KG1 (cell line): ENCODE measurements around the gene A1BG.
"Not testable (repeated sequence)": the region's sequence is repeated elsewhere in the genome, so short reads cannot be mapped to it uniquely, and the experiment has no call there.

Source experiments
- DNase-seq: peaks from one replicate; lab custom pipeline; 2025; lab: John Stamatoyannopoulos, UW

A1BG gene

DNA sequence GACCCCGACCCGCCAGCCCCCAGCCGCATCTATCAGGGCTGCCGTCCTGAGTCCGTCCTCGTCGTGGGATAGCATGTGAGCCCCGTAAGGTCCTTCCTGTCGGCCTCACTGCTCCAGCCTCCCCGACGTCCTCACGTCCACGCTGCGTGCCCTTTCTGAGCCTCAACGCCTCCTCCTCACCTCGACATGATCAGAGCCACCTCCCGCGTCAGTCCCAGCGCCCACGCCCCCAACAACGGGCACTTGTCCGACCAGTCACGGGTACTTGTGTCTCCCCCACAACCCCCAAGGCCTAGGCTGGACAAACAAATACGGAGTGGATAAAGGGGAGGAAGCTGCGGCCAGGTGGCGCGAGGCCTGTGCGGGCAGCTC is 8.6 kb upstream of the A1BG start:
- DNase-seq, result peak; percentile 60

DNA sequence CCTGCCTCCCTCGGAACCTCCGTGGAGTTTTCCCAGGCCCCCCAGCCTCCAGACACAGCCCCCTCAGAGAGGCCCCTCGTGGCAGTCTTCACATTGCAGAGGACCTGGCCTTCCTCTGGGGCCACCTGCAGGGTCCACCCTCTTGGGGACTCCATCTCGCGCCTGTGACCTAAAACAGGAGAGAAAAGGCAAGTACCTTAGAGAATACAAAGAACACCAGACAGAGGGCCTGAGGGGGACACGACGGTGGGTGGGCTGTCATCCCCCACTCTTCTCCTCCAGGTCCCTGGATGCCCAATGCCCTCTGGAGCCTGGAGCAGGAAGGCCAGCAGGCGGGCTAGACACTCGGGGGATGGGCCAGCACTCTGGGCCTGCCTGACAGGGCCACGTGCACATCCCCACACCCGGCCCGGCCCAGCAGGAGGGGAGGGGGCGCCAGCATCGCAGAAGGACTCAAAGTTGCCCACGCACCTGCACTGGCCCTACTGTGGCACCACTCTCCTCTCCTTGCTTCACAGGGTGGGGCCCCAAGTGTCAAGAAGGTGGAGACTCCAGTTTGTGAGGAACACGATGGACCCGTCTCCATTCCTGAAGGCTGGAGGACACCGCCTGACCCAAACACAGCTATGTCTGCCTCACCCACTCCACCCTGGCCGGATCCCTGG is 4.3 kb upstream of the A1BG start:
- no peak for DNase-seq

GRCh38 chr19:58356766-58357480 is 3.6 kb upstream of the A1BG start:
- DNase-seq, result no peak

GRCh38 chr19:58355908-58356765 is 2.8 kb upstream of the A1BG start:
- no peak for DNase-seq

- DNase-seq, result no peak
Observed at GRCh38 chr19:58355215-58355796, 2.0 kb upstream of the A1BG start.

GRCh38 chr19:58354478-58355030 is 1.3 kb upstream of the A1BG start:
- DNase-seq, result no peak

- DNase-seq, result no peak
Observed at GRCh38 chr19:58353717-58354477, 605 bp upstream of the A1BG start.

DNA sequence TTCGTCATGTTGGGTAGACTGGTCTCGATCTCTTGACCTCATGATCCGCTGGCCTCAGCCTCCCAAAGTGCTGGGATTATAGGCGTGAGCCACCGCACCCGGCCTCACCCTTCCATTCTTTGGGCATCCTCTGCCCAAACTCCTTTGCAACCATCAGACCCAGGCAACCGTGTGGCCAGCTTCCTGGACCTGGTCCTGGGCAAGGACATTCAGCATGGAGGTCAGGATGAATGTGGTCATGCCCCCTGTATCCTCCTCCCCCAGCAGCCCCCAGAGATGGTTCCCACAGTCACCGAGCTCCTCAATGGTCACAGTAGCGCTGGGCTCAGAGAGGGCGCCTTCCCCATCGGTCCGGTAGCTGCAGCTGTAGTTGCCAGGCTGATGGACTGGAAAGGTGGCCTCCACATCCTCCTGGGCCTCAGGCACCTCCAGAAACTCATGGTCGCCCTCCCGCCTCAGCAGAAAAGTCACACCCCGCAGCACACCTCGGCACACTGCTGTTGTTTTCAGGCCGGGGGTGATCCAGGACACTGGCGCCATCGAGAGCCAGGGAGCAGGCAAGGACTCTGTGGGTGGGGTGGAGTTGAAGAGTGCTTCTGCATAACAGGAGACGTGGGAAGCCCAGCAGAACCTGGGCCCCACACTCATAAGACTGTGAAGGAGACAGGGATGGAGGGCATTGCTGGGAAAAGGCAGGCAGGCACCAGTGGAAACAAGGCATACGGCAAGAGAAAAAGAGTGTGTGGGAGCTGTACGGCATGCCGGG is 1.1 kb downstream of the A1BG start:
- DNase-seq, result no peak

DNA sequence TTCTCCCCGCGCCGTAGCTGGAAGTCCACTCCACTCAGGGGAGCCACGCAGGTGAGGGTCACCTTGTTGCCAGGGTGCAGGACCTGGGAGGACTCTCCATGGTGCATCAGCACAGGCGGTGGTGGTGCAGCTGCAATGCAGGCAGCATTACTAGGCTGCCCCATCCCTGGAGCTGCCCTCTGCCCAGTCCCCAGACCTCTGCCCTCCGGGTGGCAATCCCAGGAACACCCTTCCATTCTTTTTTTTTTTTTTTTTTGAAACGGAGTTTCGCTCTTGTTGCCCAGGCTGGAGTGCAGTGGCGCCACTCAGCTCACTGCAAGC is 1.8 kb downstream of the A1BG start:
- no peak for DNase-seq

DNA sequence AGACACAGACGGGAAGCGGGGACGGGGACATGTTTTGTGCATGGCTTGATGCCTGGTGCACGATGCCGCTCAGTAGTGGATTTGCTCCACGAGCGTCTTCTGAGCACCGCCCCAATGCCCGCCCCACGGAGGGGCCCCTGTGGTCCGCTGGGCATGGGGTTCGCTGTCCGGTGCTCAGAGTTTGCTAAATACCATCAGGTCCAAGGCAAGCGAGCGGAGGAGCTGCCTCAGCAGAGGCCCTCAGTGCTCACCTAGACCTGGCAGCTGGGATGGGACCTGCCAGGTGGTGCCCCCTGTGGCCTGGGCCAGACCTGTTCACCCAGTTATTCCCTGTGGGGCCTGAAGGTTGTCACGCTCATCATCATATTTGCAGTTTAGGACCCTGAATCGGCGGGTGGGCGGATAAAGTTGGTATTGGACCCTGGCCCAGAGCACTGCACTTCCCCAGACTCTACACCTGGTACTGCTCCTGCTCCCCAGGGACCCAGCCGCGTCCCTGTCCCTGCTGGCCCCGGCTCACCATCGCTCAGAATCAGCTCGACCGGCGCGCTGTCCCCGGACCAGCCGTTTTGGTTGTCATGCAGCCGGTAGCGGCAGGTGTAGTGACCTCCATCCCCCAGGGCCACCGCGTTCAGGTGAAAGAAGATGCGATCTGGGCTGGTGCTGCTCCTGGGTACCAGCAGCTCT is 2.3 kb downstream of the A1BG start:
- DNase-seq, result no peak

DNA sequence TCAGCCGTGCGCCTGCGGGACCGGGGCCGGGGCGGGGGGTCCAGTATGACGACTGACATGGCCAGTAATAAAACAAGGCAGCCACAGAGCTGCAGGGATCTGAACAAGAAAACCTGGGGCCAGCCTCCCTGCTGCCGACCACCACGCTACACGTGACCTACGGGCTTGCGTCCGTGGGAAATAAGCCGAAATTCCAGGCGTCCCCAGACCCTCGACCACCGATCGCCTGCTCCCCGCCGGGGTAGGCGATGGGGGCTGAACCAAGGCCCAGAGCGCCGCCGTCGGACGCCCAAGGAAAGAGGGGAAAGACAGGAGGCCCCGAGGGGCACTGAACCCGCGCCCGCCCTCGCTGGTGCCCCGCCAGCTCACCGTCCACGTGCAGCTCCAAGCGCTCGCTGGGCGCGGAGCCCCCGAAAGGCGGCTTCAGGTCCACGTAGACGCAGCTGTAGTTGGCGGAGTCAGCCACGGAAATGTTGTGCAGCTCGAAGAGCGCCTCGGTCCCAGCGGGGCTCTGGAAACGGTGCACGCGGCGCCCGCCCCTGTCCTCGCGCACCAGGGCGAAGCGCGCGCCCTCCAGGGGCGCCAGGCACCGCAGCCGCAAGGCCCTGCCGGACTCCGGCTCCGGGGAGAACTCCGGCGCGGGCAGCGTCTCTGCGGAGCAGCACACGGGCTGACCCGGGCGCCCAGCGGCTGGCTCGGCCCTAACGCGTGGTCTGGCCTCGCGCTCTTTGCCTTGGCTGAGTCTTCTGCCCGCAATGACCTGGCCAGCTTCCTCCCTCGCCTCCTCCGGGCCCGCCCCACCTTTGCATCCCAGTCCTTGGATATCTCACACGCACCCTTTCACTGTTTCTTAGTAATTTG is 3.1 kb downstream of the A1BG start:
- no peak for DNase-seq

GRCh38 chr19:58349590-58349989 is 3.7 kb downstream of the A1BG start:
- no peak for DNase-seq

GRCh38 chr19:58348080-58348479 is 5.2 kb downstream of the A1BG start:
- DNase-seq, result not testable (repeated sequence)

DNA sequence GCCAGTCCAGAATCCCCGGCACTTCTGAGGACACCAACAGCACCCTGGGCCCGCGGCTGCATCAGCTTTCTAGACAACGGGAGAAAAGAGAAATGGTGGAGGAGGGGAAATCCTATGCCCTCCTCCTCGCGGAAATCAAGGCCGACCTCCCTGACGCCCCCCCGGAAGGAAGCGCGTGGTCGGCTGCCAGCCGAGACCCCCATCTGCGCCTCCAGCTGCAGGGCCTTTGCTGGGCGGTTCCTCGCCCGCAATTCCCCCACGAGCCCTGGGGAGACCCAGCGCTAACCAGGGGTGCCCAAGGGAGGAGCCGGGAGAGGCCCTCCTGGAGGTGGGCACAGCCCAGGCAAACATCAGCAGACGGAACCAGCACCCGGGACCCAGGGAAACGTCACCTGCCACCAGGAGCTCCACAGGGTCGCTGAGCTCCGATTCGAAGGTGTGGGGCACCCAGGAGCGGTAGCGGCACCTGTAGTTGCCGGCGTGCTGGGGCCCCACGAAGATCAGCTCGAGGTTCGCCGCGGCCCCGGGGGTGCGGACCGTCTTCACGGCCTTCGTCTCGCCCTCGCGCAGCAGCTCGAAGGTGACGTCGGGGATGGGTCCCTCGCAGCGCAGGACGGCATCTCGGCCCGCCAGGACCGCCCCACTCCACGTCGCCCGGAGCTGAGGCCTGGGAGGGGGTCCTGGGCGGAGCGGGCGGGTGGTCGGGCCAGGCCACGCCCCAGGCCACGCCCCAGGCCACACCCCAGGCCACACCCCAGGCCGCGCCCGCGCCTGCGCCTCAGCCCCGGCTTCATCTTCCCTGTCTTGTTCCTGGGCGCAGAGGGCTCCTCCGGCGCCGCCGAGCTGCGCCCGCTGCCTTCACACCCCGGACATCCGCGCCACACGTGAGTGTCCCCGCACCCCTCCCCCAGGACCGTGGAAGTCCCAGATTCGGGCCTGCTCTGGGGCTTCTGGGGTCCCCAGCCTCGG is 6.0 kb downstream of the A1BG start:
- peak; percentile 59 for DNase-seq

GRCh38 chr19:58345558-58345957 is 7.7 kb downstream of the A1BG start:
- DNase-seq, result no peak

GRCh38 chr19:58338825-58339558 is 14.3 kb downstream of the A1BG start:
- no peak for DNase-seq

GRCh38 chr19:58338336-58338735 is 15.0 kb downstream of the A1BG start:
- no peak for DNase-seq
